SK-N-SH (cell line): ENCODE measurements around the gene SMYD1.

Source experiments
- CTCF ChIP-seq: fragments of 200-600 bp; sonication (generic); IDR thresholded peaks from 2 replicates; pipeline ENCODE4 v1.6.1; 2017; ENCODE audit warnings: antibody characterized with exemption, mild to moderate bottlenecking, moderate library complexity
- ELF1 ChIP-seq: IDR thresholded peaks from 2 replicates; pipeline ENCODE4 v1.4.0; 2012
- EP300 ChIP-seq, 2 experiments: IDR thresholded peaks; 2 replicates each; pipeline versions ENCODE4 v1.4.0 to v1.6.1; 2012; ENCODE audit warnings: borderline replicate concordance in 1 of 2, low read depth in 1 of 2, low read length in 1 of 2
- FOSL2 ChIP-seq: IDR thresholded peaks from 2 replicates; pipeline ENCODE4 v1.4.0; 2012; ENCODE audit warnings: low read depth, mild to moderate bottlenecking, moderate library complexity, borderline replicate concordance
- IRF3 ChIP-seq: fragments of 150-350 bp; IDR thresholded peaks from 2 replicates; pipeline ENCODE4 v1.6.1; 2016; ENCODE audit warnings: mild to moderate bottlenecking, low read depth, low read length
- JUND ChIP-seq: IDR thresholded peaks from 2 replicates; pipeline ENCODE4 v1.4.0; 2012
- PBX3 ChIP-seq: IDR thresholded peaks from 2 replicates; pipeline ENCODE4; 2012
- POLR2AphosphoS5 ChIP-seq: IDR thresholded peaks from 2 replicates; pipeline ENCODE4 v1.6.1; 2012; ENCODE audit warnings: low read depth, low read length
- RAD21 ChIP-seq: IDR thresholded peaks from 2 replicates; pipeline ENCODE4 v1.6.1; 2012; ENCODE audit warnings: mild to moderate bottlenecking, low read length
- REST ChIP-seq: IDR thresholded peaks from 2 replicates; pipeline ENCODE4 v1.6.1; 2012; ENCODE audit warnings: mild to moderate bottlenecking, low read depth, low read length, moderate library complexity
- SIN3A ChIP-seq: IDR thresholded peaks from 2 replicates; pipeline ENCODE4 v1.6.1; 2012; ENCODE audit warnings: low read depth, mild to moderate bottlenecking, low read length, moderate library complexity, borderline replicate concordance
- USF1 ChIP-seq: IDR thresholded peaks from 2 replicates; pipeline ENCODE4 v1.4.0; 2012; ENCODE audit warnings: low read depth, borderline replicate concordance
- YY1 ChIP-seq: IDR thresholded peaks from 2 replicates; pipeline ENCODE4 v1.4.0; 2012; ENCODE audit warnings: low read depth, mild to moderate bottlenecking

- TF ChIP-seq JUND (no peak), CTCF (no peak), USF1 (no peak), RAD21 (no peak), REST (no peak), SIN3A (no peak), ELF1 (no peak), FOSL2 (no peak), YY1 (no peak), POLR2AphosphoS5 (no peak), EP300 (IDR thresholded peaks at IDR 0.05; ENCODE audit: borderline replicate concordance in 1 of 2, low read depth in 1 of 2, low read length in 1 of 2) (no peak), PBX3 (no peak), IRF3 (no peak)
Measured at GRCh38 chr2:88125924-88126771, 58.5 kb downstream of the SMYD1 start.
